ENCODE results near the gene RPL41.

DNA sequence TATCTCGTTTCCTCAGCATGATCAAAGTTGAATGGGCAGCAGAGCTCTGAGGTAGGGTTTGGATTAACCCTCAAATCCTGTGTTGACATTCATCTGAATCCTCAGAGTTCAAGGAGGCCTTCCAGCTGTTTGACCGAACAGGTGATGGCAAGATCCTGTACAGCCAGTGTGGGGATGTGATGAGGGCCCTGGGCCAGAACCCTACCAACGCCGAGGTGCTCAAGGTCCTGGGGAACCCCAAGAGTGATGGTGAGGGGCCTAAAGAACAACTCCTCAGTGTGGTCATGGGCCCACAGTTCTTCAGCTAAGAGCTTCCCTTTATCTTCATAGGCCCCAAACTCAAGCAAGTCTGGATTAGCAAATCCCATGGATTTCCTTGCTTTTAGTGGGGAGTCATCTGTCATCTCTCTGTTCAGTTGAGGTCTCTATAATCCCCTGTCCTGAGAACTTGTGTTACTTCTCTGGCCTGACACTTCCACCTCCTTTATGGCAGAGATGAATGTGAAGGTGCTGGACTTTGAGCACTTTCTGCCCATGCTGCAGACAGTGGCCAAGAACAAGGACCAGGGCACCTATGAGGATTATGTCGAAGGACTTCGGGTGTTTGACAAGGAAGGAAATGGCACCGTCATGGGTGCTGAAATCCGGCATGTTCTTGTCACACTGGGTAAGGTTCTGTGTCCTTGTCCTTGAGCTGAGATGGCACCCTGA lies 43.2 kb downstream of the RPL41 start:
- TF ChIP-seq, protein P1, sequence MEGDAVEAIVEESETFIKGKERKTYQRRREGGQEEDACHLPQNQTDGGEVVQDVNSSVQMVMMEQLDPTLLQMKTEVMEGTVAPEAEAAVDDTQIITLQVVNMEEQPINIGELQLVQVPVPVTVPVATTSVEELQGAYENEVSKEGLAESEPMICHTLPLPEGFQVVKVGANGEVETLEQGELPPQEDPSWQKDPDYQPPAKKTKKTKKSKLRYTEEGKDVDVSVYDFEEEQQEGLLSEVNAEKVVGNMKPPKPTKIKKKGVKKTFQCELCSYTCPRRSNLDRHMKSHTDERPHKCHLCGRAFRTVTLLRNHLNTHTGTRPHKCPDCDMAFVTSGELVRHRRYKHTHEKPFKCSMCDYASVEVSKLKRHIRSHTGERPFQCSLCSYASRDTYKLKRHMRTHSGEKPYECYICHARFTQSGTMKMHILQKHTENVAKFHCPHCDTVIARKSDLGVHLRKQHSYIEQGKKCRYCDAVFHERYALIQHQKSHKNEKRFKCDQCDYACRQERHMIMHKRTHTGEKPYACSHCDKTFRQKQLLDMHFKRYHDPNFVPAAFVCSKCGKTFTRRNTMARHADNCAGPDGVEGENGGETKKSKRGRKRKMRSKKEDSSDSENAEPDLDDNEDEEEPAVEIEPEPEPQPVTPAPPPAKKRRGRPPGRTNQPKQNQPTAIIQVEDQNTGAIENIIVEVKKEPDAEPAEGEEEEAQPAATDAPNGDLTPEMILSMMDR (IDR thresholded peaks at IDR 0.05) = no peak
- no peak for TF ChIP-seq EZH2 (IDR thresholded peaks at IDR 0.05)

All from neural progenitor cell (in vitro differentiated cells).